H1 (cell line): ENCODE data around the gene ZNF385D. TPM values are rescaled to one million over a fixed set of nuclear protein-coding genes. Genes with fewer than 3 reads are reported as not detected.

ENCODE experiments used
- KDM1A ChIP-seq: fragments of 200-600, 300-600 bp; sonication (generic); IDR thresholded peaks from 2 replicates; pipeline ENCODE4 v1.7.1; 2016; ENCODE audit warnings: mild to moderate bottlenecking, low read length, borderline replicate concordance
- polyA plus RNA-seq, 7 experiments: library from polyadenylated mRNA; depleted of rRNA in 3 of 7; stranded (reverse) in 5 of 7; unstranded in 2 of 7; fragments of >200 nt in 5 of 7; fragments of 200-250 nt in 2 of 7; gene quantifications; 1 replicate in 5 of 7; 2 replicates in 1 of 7; 4 replicates in 1 of 7; pipeline versions ENCODE4 v1.2.1 to v1.2.3, GENCODE V29; 2011 to 2013; ENCODE audit warnings: missing spikeins in 2 of 7, mixed read lengths in 2 of 7
- total RNA-seq: library from RNA; stranded (reverse); fragmentation: NEBNext Ultra II Directional; extraction: Animal tissue kit (Norgen Biotek cat#: 25700); gene quantifications from 2 replicates; pipeline ENCODE4 v1.2.1, GENCODE V29; 2021

The ZNF385D gene
- total and polyA plus RNA-seq, 2 of the 8 experiments (the other 6 are each of a cell fraction or from before 2014, with no cell fraction given): 5.9 to 10.8 TPM

DNA sequence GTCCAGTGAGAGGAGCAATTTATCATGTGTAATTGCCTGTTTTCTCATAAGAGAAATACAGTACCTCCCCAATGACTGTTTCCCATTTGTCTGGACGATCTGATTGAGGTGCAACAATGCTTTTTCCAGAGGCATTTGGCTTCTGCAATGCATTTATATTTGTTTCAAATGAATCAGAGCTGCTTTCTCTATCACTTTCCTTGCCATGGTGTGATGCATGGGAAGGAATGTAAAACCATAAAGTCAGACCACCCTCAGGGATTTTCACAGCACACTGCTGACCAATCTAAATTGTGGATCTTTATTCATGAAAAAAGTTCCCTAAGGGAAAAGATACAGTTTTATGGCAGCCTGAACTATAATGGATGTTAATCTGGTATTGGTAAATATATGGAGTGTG is 333.0 kb downstream of the ZNF385D start (continued):
- no peak for TF ChIP-seq KDM1A
- TF ChIP-seq, all 59 proteins: peak for 0
